ENCODE results near the gene EQTN. TPM values are rescaled to one million over a fixed set of nuclear protein-coding genes. Genes with fewer than 3 reads are reported as not detected.
A peak's percentile ranks its signal among the peaks of the same experiment; 100 is the strongest.

Gene EQTN
- not detected for polyA plus RNA-seq (2012; ENCODE audit: low read depth, missing spikeins)

DNA sequence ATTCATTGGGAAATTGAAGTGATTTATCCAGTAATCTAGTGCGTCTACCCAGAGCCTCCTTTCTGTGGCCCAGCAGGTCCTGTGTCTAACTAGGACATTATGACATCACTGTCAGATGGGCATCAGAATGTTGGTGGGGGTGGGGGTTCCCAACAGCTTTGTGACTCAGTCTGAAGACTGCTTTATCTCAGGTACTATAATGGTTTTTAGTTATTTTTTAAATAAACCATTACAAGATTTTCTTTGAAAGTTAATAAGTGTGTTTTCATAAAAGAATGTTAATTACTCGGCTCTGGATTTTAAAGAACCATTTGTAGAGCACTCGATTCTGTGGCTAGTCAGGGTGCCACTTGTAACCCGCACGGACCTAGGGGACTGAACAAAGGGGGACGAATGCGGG is at the start of gene EQTN:
Gene EQTN (minus strand): TSS at position 101 of the 400 bp plus-strand sequence. CDS start 95 bp downstream, at position 6.
- no peak for DNase-seq (ENCODE audit: insufficient read length, low spot score)
- FAIRE-seq: no peak
- no peak for TF ChIP-seq TAF1 (IDR thresholded peaks at IDR 0.05; ENCODE audit: low read depth, low read length)
- TF ChIP-seq POLR2A (IDR thresholded peaks at IDR 0.05; ENCODE audit: low read depth, low read length): no peak
- TF ChIP-seq SPI1 (IDR thresholded peaks at IDR 0.05; ENCODE audit: low read depth, low read length): no peak
- TF ChIP-seq POU2F2 (IDR thresholded peaks at IDR 0.05; ENCODE audit: low read depth, low read length): no peak
- TF ChIP-seq POLR2AphosphoS5 (IDR thresholded peaks at IDR 0.05; ENCODE audit: low read depth, low read length): no peak
- no peak for TF ChIP-seq PAX5 (IDR thresholded peaks at IDR 0.05; ENCODE audit: insufficient read depth, low read length, severe bottlenecking)

DNA sequence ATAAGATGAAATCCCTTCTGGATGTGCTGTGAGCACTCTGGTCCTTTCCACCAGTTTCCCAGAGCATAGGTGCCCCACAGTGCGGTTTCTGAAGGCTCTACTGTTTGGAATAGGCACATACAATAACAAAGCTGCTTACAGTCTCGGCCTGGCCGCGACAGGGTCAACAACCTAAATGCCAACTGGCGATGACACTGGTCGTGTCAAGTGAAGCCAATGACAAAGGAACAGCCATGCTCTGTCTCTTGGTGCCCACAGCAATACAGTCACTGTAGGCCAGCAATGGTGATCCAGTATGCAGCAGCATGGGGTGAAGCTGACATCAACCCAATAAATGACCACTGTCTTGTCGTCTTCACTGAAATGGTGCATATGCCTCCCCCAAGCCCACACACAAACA is 47.8 kb upstream of the EQTN start:
- TF ChIP-seq PAX5 (IDR thresholded peaks at IDR 0.05; ENCODE audit: insufficient read depth, low read length, severe bottlenecking): no peak
- TF ChIP-seq POLR2A (IDR thresholded peaks at IDR 0.05; ENCODE audit: low read depth, low read length): no peak
- TF ChIP-seq POU2F2 (IDR thresholded peaks at IDR 0.05; ENCODE audit: low read depth, low read length): no peak
- no peak for TF ChIP-seq SPI1 (IDR thresholded peaks at IDR 0.05; ENCODE audit: low read depth, low read length)
- TF ChIP-seq TAF1 (IDR thresholded peaks at IDR 0.05; ENCODE audit: low read depth, low read length): no peak
- TF ChIP-seq POLR2AphosphoS5 (IDR thresholded peaks at IDR 0.05; ENCODE audit: low read depth, low read length): no peak
- FAIRE-seq (no peak), DNase-seq (ENCODE audit: insufficient read length, low spot score) (no peak)

DNA sequence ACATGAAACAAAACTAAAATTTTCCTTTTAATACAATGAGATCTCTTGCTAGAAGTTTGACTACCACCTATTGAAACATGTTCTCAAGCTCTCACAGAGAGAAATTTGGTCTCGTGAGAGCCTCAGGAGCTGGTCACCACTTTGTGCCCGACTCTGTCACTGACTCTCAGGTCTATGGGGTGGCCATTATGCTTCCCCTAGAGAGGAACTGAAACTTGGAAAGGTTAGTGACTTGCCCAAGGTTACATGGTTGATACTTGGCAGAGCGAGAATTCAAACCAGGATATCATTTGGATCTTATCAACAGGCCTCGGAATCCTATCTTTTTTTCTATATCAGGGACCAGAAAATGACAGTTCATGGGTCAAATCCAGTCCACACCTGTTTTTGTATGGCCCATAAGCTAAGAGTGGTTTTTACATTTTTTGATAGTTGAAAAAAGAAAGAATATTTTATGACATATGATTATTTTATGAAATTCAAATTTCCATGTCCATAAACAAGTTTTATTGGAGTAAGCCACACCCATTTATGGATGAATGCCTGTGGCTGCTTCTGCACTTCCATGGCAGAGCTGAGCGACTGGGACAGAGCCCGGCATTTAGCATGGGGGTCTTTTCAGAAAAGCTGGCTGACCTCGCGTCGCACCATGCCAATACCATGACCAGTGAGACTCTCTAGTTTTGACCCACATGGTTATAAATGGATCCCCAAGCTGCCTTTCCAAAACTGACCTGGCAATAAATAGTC is 44.8 kb upstream of the EQTN start:
- FAIRE-seq: no peak
- peak; percentile 80 for TF ChIP-seq SPI1 (IDR thresholded peaks at IDR 0.05; ENCODE audit: low read depth, low read length)
- TF ChIP-seq TAF1 (IDR thresholded peaks at IDR 0.05; ENCODE audit: low read depth, low read length): no peak
- no peak for DNase-seq (ENCODE audit: insufficient read length, low spot score)

DNA sequence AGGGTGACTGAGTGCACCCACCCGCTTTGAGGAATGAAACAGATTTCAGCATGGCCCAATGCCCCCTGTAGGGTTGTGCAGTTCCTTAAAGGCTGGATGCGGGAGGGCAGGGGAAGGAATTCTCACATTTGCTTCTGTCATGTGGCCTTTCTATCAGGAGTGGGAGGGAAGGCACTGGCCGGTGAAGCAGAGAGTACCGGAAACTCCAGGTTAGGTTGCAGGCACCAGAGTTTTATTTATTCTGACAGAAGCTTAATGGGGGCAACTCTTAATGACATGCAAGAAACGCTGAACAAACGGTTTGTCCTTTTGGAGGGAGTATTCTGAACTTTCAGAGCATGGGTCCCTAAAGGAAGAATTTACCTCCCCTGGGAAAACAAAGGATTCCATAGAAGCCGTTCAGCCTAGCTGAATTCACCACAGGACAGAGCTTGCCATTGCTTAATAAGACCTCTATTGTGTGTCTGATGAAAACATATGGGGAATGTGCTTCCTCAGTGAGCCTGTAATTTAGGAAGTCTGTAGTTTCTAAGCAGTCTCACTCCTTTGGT is 44.1 kb upstream of the EQTN start:
- FAIRE-seq (no peak), DNase-seq (ENCODE audit: insufficient read length, low spot score) (no peak)
- TF ChIP-seq POLR2AphosphoS5 (IDR thresholded peaks at IDR 0.05; ENCODE audit: low read depth, low read length) (no peak), PAX5 (IDR thresholded peaks at IDR 0.05; ENCODE audit: insufficient read depth, low read length, severe bottlenecking) (no peak), SPI1 (IDR thresholded peaks at IDR 0.05; ENCODE audit: low read depth, low read length) (no peak), POU2F2 (IDR thresholded peaks at IDR 0.05; ENCODE audit: low read depth, low read length) (no peak), TAF1 (IDR thresholded peaks at IDR 0.05; ENCODE audit: low read depth, low read length) (no peak), POLR2A (IDR thresholded peaks at IDR 0.05; ENCODE audit: low read depth, low read length) (no peak)

DNA sequence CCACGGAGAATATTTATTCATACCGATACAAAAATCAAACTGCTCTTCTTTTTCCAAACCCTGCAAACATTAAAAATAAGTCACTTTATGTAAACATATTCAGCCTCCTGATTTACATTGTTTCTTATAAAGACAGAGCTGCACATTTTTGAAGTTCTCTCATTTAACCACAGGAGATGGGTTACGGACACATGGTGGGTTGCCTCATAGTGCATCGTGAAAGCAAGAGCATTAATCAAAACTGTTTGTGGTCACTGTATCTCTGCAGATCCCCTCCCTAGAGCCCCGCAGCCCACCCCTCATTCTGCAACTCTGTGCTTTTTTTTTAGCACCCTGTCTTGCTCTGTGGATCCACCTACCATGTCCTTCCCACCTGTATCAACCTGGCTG is 43.3 kb upstream of the EQTN start:
- DNase-seq (ENCODE audit: insufficient read length, low spot score) (no peak), FAIRE-seq (no peak)
- TF ChIP-seq POLR2A (IDR thresholded peaks at IDR 0.05; ENCODE audit: low read depth, low read length) (no peak), POLR2AphosphoS5 (IDR thresholded peaks at IDR 0.05; ENCODE audit: low read depth, low read length) (no peak), TAF1 (IDR thresholded peaks at IDR 0.05; ENCODE audit: low read depth, low read length) (no peak)

DNA sequence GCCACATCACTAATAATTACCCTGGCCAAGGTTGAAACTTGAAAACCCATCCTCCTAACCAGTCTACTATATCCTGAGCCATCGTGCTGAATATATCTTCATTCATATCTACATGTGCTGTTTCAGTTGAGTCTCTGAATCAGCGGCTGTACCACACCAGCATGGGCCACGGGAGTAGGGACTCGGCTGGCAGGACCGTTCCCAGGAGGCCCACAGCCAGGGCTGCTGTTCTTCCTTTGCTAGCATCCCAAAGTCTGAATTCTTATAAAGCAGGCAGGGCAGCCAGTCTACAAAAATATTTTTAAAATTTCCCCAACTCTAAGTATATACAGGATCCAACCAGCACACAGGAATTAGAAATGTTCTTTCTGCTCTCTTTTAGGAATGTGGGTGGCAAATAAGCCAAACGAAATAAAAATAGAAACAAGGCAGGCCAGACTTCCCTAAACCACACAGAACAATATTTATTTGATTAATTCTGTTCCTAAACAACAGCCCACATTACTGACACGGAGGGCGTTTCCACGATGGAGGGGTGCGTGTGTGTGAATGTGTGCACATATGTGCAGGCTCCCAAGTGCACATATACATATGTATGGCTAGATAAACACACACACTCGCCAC is 42.8 kb upstream of the EQTN start:
- no peak for DNase-seq (ENCODE audit: insufficient read length, low spot score)
- TF ChIP-seq POU2F2 (IDR thresholded peaks at IDR 0.05; ENCODE audit: low read depth, low read length): no peak
- TF ChIP-seq TAF1 (IDR thresholded peaks at IDR 0.05; ENCODE audit: low read depth, low read length): no peak
- TF ChIP-seq POLR2AphosphoS5 (IDR thresholded peaks at IDR 0.05; ENCODE audit: low read depth, low read length): no peak
- TF ChIP-seq SPI1 (IDR thresholded peaks at IDR 0.05; ENCODE audit: low read depth, low read length): no peak
- TF ChIP-seq POLR2A (IDR thresholded peaks at IDR 0.05; ENCODE audit: low read depth, low read length): no peak
- no peak for TF ChIP-seq PAX5 (IDR thresholded peaks at IDR 0.05; ENCODE audit: insufficient read depth, low read length, severe bottlenecking)
- no peak for FAIRE-seq

DNA sequence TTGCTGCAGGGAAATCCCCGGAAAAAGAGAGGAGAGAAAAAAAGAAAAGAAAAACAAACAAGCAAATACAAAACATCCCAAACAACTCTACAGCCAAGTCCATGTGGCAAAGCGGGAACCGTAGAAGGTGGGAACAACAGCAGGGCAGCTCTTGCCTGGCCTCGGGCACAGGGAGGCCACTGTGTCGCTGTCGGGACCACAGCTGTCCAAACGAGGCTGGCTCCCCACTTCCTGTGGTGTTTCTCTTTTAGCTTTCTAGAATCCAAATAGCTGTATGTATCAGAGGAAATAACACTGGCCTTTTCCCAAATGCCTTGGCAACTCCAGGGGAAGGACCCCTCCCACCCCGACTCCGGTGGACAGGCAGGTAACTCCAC is 41.6 kb upstream of the EQTN start:
- TF ChIP-seq POU2F2 (IDR thresholded peaks at IDR 0.05; ENCODE audit: low read depth, low read length): no peak
- no peak for TF ChIP-seq PAX5 (IDR thresholded peaks at IDR 0.05; ENCODE audit: insufficient read depth, low read length, severe bottlenecking)
- no peak for TF ChIP-seq TAF1 (IDR thresholded peaks at IDR 0.05; ENCODE audit: low read depth, low read length)
- TF ChIP-seq POLR2AphosphoS5 (IDR thresholded peaks at IDR 0.05; ENCODE audit: low read depth, low read length): no peak
- TF ChIP-seq SPI1 (IDR thresholded peaks at IDR 0.05; ENCODE audit: low read depth, low read length): no peak
- TF ChIP-seq POLR2A (IDR thresholded peaks at IDR 0.05; ENCODE audit: low read depth, low read length): no peak
- FAIRE-seq: no peak
- no peak for DNase-seq (ENCODE audit: insufficient read length, low spot score)

DNA sequence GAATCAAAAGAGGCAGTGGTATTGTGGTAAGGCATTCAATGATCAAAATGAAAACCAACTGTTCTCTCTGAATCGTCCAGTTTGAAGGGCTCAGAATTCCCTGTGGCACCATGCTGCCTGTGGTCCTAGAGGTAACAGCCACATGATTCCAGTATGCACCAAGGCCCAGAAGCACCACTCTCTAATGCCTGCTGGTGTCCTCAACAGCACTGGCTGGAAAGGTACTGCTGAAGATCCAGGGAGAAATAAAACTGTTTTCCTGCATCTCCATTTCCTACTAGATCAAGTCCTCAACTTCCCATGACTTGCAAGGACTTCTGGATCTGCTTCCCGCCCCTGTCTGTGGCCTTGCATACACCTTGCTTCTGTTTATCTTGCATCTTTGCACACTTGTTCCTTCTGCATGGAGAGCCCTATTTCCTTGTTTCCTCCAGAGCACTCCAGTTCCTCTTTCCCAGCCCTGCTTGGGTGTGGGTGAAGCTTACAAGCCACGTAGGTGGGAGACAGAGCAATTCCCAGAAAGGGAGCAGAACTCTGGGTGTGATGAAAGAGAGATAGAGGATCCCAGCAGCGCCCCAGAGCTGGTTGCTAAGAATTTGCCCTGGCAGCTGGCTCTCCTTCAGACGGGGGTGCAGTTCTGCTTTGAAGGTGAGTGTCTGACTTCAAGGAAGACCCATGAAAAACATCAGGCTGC is 41.0 kb upstream of the EQTN start:
- FAIRE-seq (no peak), DNase-seq (ENCODE audit: insufficient read length, low spot score) (no peak)
- TF ChIP-seq SPI1 (IDR thresholded peaks at IDR 0.05; ENCODE audit: low read depth, low read length) (no peak), PAX5 (IDR thresholded peaks at IDR 0.05; ENCODE audit: insufficient read depth, low read length, severe bottlenecking) (no peak), POLR2A (IDR thresholded peaks at IDR 0.05; ENCODE audit: low read depth, low read length) (no peak), POLR2AphosphoS5 (IDR thresholded peaks at IDR 0.05; ENCODE audit: low read depth, low read length) (no peak), TAF1 (IDR thresholded peaks at IDR 0.05; ENCODE audit: low read depth, low read length) (no peak), POU2F2 (IDR thresholded peaks at IDR 0.05; ENCODE audit: low read depth, low read length) (no peak)

DNA sequence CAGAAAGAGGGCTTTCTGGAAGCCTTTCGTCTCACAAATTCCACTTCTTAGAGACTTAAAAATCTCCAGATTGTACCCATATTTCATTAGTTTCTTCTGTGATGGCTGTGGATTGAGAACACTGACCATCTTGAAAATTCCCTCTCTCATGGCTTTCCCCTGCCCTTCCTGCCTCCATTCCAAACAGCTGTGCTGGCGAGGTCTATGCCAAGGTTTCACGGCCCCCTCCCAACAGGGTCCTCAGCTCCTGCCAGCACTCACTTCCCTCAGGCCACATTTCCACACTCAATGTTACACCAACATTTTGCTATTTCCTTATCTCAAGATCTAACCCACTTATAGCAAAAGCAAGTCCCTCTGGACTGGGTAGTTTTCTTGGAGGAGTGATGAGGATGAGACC is 40.3 kb upstream of the EQTN start:
- DNase-seq (ENCODE audit: insufficient read length, low spot score) (no peak), FAIRE-seq (no peak)
- TF ChIP-seq POLR2AphosphoS5 (IDR thresholded peaks at IDR 0.05; ENCODE audit: low read depth, low read length) (no peak), SPI1 (IDR thresholded peaks at IDR 0.05; ENCODE audit: low read depth, low read length) (no peak), POU2F2 (IDR thresholded peaks at IDR 0.05; ENCODE audit: low read depth, low read length) (no peak), TAF1 (IDR thresholded peaks at IDR 0.05; ENCODE audit: low read depth, low read length) (no peak), PAX5 (IDR thresholded peaks at IDR 0.05; ENCODE audit: insufficient read depth, low read length, severe bottlenecking) (no peak), POLR2A (IDR thresholded peaks at IDR 0.05; ENCODE audit: low read depth, low read length) (no peak)

Data from GM12891 (cell line).